Fibroblast of skin of back (primary cell): Measurements from ENCODE around the gene ZNF100.
"Not testable (repeated sequence)": the region's sequence is repeated elsewhere in the genome, so short reads cannot be mapped to it uniquely, and the experiment has no call there.

Experiments used
- DNase-seq: peaks from one replicate; pipeline ENCODE4 v3.0.0-alpha.2; 2013

The ZNF100 gene

DNA sequence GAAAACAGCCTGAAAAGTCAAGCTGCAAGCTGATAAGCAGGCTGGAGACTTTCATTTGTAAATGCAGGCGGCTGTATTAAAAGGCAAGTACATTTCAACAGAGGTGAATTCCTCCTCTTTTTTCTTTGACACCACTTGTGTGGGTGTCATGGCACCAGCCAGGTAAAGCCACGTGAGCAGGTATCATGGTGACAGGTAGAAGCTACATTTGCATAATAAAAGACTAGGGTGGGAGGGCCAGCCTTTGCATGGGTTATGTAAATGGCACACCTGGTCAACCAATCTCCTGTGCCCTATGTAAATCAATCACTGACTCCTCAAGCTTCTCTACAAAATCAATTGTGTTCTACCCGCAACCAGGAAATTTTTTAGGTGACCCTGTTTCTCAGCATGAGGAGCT is 68.2 kb downstream of the ZNF100 start:
- DNase-seq, result no peak

- DNase-seq, result peak; percentile 13
These were observed 69.2 kb downstream of the ZNF100 start for GRCh38 chr19:21698215-21698614.

DNA sequence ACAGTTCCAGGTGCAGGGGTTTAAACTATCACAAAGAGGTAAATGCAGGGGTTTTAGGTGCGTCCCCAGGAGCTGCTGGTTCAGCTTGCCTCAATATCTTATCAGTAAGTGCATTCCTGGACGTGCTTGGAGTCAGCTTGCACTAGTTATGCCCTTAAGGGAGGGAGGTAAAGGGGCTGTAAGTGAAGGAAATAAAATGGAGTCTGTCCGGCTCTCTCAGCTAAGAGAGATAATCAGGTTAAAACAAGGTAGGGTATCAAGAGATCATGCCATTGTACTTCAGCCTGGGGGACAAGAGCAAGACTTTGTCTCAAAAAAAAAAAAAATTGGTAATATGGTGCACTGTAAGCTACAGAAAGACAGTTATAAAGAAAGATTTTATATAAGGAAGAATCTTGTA is 69.7 kb downstream of the ZNF100 start:
- DNase-seq, result no peak

- no peak for DNase-seq
These were observed 73.0 kb downstream of the ZNF100 start for GRCh38 chr19:21694171-21694906.

DNA sequence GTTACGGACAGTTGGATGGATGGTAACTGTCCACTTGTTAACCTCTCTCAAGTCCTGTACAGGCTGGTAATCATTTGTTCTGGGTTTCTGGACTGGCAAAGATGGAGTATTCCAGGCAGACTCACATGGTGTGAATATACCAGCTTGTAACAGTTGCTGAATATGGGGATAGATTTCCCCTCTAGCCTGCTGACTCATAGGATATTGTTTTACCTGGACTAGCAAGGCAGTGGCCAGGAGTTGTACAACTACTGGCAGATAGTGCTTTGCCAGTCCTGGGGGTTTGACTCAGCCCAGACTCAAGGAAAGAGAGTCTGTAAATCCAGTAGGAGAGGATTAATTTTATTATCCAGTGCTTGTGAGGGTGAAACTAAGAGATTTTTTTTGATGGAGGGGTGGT is 74.0 kb downstream of the ZNF100 start:
- no peak for DNase-seq

GRCh38 chr19:21691661-21692060 is 75.7 kb downstream of the ZNF100 start:
- DNase-seq, result no peak

DNA sequence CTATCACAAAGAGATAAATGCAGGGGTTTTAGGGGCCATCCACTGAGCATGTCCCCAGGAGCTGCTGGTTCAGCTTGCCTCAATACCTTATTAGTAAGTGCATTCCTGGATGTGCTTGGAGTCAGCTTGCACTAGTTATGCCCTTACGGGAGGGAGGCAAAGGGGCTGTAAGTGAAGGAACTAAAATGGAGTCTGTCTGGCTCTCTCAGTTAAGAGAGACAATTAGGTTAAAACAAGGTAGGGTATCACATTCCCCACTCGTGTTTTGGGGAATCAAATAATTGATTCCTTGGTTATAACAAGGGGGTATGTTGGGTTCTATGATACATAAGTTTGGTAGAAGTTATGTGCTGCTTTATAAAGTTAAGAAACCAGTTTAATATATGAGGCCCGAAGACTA is 78.9 kb downstream of the ZNF100 start:
- DNase-seq, result no peak

DNA sequence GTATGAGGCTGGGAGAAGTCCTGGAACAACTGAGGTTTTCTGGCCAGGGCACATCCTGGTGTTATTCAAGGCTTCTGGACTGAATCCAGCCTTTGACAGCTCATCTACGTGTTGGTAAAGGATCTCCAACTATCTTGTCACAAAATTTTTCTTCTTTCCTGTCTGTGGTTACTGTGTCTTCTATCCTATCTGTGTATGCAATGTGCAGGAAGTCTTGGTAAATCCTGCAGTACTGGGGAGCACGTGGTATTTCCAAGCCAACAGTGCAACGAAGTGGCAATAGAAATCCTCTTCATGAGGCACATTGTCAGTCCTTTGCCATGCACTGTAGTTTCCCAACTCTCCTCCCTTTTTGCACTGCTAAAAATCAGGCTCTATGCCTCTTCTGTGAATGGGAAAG is 86.7 kb downstream of the ZNF100 start:
- DNase-seq, result no peak

DNA sequence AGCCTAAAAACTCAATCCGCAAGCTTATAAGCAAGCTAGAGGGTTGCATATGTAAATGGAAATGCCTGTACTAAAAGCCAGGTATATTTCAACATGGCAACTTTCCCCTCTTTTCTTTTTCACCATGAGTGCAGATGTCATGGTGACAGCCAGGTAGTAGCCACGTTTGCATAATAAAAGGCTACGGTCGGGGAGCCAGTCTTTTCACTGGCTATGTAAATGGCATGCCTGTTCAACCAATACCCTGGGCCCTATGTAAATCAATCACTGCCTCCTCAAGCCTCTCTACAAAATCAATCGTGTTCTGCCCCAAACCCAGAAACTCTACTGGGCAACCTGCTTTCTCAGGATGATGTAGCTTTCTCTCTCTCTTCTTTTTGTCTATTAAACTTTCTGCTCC is 87.4 kb downstream of the ZNF100 start:
- DNase-seq, result no peak

- no peak for DNase-seq
These were observed 89.5 kb downstream of the ZNF100 start for GRCh38 chr19:21677696-21678418.

DNA sequence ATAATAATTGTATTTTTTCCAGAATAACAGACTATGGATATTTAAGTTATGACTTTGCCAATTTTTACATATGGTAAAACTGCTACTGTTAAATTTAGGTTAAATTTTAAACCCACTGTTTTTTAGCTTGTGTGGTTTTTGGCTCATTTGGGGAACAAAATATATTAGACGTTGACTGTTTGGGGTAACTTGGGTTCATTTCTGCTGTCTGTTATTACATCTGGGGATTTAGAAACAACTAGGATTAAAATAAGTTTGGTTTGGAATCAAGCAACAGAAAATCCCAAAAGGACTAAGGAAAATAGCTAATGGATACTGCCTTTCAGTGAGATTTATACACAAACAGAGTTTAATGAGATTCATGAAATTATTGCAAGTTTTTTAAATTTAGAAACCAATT is 92.9 kb downstream of the ZNF100 start:
- no peak for DNase-seq

DNA sequence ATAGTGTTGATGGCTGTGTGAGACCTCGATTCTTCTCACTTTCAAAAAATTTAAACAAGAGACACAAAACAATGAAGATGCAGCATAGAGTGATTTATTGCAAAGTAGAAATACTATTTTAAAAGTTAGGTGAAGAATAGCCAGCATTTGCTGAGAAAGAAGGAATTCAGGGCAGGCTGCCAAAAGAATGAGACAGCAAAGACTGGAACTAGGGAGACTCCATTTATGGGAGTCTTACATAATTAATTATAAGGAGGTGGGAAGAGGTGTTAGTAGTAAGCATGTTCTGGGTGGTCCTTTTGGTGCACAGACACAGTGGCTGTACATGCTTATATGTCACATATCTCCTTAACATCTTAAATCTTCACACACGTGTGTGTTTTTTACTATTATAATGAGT is 93.9 kb downstream of the ZNF100 start:
- DNase-seq, result not testable (repeated sequence)
